ENCODE data around the gene LYRM7. TPM values are rescaled to one million over a fixed set of nuclear protein-coding genes. Genes with fewer than 3 reads are reported as not detected.

Gene LYRM7
- total and polyA plus RNA-seq, 2 experiments from 2014 or later, result 8.5 to 27.5 TPM

DNA sequence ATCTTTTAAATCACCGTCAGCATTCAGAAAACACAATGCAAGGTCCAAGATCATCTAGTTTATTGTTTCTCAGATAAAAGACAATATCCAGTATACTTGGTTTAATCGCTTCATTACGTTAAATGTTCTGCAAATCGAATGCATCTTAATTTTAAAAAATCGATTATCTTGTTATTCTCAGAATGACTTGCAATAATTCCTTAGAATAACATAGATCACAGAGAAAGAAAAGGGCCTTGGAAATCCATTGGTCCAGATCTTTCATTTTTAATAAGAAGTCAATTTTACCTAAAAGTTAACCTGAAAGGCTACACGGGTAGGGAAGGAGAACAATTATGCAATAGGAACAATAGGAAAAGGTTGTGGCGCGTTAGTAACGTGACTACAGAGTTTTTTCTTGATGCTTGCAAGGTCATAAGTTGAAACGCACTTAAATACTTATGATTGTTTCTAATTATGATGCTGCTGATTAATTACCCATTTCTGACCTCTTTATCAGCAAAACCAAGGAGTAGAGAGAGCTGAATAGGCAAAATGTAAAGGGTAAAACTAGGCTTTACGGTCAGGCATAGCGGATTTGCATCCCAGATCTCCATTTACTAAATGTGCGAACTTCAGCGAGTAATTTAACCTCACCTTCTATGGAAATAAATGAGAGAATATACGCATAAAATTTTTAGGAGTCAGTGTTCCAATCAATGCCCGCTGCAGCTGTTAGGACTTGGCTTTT, 769 bp upstream of the LYRM7 start:
- no peaks in the 10 kb centered on the region for H3K9me3 ChIP-seq (ENCODE audit: low read depth)
- H3K27ac ChIP-seq, result peak overlapping the region; percentile 38; the same call in 1 of the 2 replicates
- H3K27me3 ChIP-seq (replicated peaks; ENCODE audit: insufficient read depth), result no peaks in the 10 kb centered on the region
- no peaks in the 10 kb centered on the region for H3K9me2 ChIP-seq (ENCODE audit: insufficient read depth)
- DNase-seq, result peak; percentile 15
- in situ Hi-C loops (cut with MboI), result loop anchor here (10.0 kb wide), 1 partner anchor 215 kb away; no protein-coding TSS in a partner anchor
- peak overlapping the region; percentile 94 for H3K4me2 ChIP-seq (ENCODE audit: unreplicated experiment)
- no peaks in the 10 kb centered on the region for H3K36me3 ChIP-seq (ENCODE audit: low read depth)
- no peak for TF ChIP-seq EZH2phosphoT487 (IDR thresholded peaks at IDR 0.05; ENCODE audit: insufficient read depth, low read depth)
- no peak for TF ChIP-seq EZH2 (IDR thresholded peaks at IDR 0.05; ENCODE audit: insufficient read depth, poor library complexity, severe bottlenecking)
- peaks cover 4% of the 10 kb centered on the region; the same call in 1 of the 2 replicates for H3K4me1 ChIP-seq (ENCODE audit: insufficient read depth)
- H2AFZ ChIP-seq, result peak overlapping the region; percentile 99
- peaks cover 6% of the 10 kb centered on the region; the same call in 1 of the 2 replicates for H3F3A ChIP-seq (ENCODE audit: insufficient read depth)
- peaks cover 21% of the 10 kb centered on the region for H3K79me2 ChIP-seq (ENCODE audit: insufficient read depth)
- peak overlapping the region; percentile 85 for H3K9ac ChIP-seq
- WGBS, 2 experiments (ENCODE audit: low coverage in 1 of 2, low lambda C conversion rate in 2 of 2, missing lambda C conversion rate in 2 of 2), result 27 to 28% methylated on average over 16 of the region's 16 CpGs
- H3K4me3 ChIP-seq, result peak overlapping the region; percentile 93
- H4K20me1 ChIP-seq (ENCODE audit: insufficient read depth), result no peaks in the 10 kb centered on the region

DNA sequence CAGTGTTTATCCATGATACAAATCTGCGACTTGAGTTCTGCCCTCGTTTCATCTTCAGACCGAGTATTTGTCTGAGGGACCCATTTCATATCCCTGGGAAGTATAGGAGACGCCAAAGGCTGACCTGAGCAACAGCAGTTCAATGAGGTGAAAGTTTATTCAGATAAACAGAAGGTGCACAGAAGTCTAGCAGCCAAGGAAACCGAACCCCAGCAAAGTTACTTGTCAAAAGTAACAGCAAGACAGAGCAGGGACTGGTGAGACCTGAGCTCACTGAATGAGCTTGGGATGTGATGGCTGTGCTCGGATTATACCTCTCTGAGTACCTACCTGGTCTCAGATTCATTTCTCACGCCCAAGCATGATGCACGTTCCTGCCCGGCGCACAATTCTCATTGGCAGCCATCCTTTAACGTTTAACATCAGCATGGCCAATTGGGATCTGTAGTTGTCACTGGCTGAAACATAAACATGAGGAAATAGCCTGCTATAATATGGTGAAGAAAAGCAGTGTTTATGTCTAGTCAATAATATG, 599 bp downstream of the LYRM7 start:
- Histone ChIP-seq H3K9ac (peak overlapping the region; percentile 77), H3K9me3 (ENCODE audit: low read depth) (no peaks in the 10 kb centered on the region), H3K9me2 (ENCODE audit: insufficient read depth) (no peaks in the 10 kb centered on the region), H3K36me3 (ENCODE audit: low read depth) (no peaks in the 10 kb centered on the region), H3K79me2 (ENCODE audit: insufficient read depth) (peaks cover 21% of the 10 kb centered on the region), H3K4me1 (ENCODE audit: insufficient read depth) (peaks cover 4% of the 10 kb centered on the region; the same call in 1 of the 2 replicates), H3K4me3 (peak overlapping the region; percentile 93), H3K4me2 (ENCODE audit: unreplicated experiment) (peak overlapping the region; percentile 86), H3K27ac (peak overlapping the region; percentile 39), H3K27me3 (replicated peaks; ENCODE audit: insufficient read depth) (no peaks in the 10 kb centered on the region), H2AFZ (peak overlapping the region; percentile 99), H3F3A (ENCODE audit: insufficient read depth) (no peaks in the 10 kb centered on the region), H4K20me1 (ENCODE audit: insufficient read depth) (no peaks in the 10 kb centered on the region)
- 6 to 9% methylated on average over 11 of the region's 11 CpGs for WGBS, 2 experiments (ENCODE audit: low coverage in 1 of 2, low lambda C conversion rate in 2 of 2, missing lambda C conversion rate in 2 of 2)
- TF ChIP-seq EZH2 (IDR thresholded peaks at IDR 0.05; ENCODE audit: insufficient read depth, poor library complexity, severe bottlenecking), result no peak
- no peak for TF ChIP-seq EZH2phosphoT487 (IDR thresholded peaks at IDR 0.05; ENCODE audit: insufficient read depth, low read depth)
- in situ Hi-C loops (cut with MboI), result no loop called here
- peak; percentile 13 for DNase-seq

DNA sequence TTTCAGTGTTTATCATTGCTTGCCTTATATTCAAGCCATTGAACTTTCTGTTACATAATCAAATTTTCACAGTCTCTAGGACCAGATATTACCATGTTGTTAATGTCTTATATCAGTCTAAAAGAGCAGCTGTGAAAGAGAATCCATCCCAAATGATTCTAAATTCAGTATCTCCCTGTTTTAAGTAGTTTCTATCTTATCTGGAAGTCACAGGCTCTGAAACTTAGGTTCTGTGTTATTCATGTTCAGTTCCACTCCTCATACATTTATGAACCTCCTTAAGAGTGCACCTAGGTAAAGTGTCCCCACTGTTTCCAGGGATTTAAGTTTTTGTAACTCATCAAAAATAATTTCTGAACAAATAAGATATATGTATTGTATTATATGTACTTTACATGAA, 9.7 kb downstream of the LYRM7 start:
- H3K9me3 ChIP-seq (ENCODE audit: low read depth), result no peaks in the 10 kb centered on the region
- H3F3A ChIP-seq (ENCODE audit: insufficient read depth), result no peaks in the 10 kb centered on the region
- H3K4me2 ChIP-seq (ENCODE audit: unreplicated experiment), result no peak overlapping the region
- H3K9me2 ChIP-seq (ENCODE audit: insufficient read depth), result no peaks in the 10 kb centered on the region
- no peak for TF ChIP-seq EZH2 (IDR thresholded peaks at IDR 0.05; ENCODE audit: insufficient read depth, poor library complexity, severe bottlenecking)
- H2AFZ ChIP-seq, result no peak overlapping the region
- no peak overlapping the region for H3K27ac ChIP-seq
- no peak overlapping the region for H3K4me3 ChIP-seq
- no peaks in the 10 kb centered on the region for H3K36me3 ChIP-seq (ENCODE audit: low read depth)
- H3K79me2 ChIP-seq (ENCODE audit: insufficient read depth), result peaks cover 15% of the 10 kb centered on the region; the same call in 1 of the 2 replicates
- no peak overlapping the region for H3K9ac ChIP-seq
- H3K4me1 ChIP-seq (ENCODE audit: insufficient read depth), result no peaks in the 10 kb centered on the region
- no peaks in the 10 kb centered on the region for H3K27me3 ChIP-seq (replicated peaks; ENCODE audit: insufficient read depth)
- in situ Hi-C loops (cut with MboI), result no loop called here
- DNase-seq, result no peak
- no peaks in the 10 kb centered on the region for H4K20me1 ChIP-seq (ENCODE audit: insufficient read depth)

DNA sequence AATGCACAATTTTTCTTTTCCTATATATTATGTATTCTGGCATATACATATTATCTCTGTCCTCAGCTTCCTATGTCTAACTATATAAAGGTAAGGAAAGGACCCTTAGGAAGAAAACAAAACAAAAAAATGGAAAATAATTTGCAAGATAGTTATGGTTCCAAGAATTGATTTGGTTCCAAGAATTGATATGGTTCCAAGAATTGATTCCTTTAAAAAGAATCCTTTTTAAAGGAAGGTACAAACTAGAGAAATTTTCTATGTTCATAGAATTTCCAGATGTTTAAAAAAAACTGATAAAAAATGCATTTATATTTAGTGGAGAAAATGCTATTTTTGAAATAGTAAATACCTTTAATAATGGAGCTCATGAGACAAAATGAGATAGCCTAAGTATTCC, 12.1 kb downstream of the LYRM7 start:
- Histone ChIP-seq H3K9ac (no peak overlapping the region), H3K4me1 (ENCODE audit: insufficient read depth) (no peaks in the 10 kb centered on the region), H3K4me2 (ENCODE audit: unreplicated experiment) (no peak overlapping the region), H3K9me2 (ENCODE audit: insufficient read depth) (no peaks in the 10 kb centered on the region), H3K27ac (no peak overlapping the region), H2AFZ (no peak overlapping the region), H4K20me1 (ENCODE audit: insufficient read depth) (no peaks in the 10 kb centered on the region), H3K4me3 (no peak overlapping the region), H3F3A (ENCODE audit: insufficient read depth) (no peaks in the 10 kb centered on the region), H3K9me3 (ENCODE audit: low read depth) (no peaks in the 10 kb centered on the region), H3K36me3 (ENCODE audit: low read depth) (no peaks in the 10 kb centered on the region), H3K27me3 (replicated peaks; ENCODE audit: insufficient read depth) (no peaks in the 10 kb centered on the region), H3K79me2 (ENCODE audit: insufficient read depth) (0 out of 2 replicates have a peak, but pooled peaks cover 3% of the 10 kb centered on the region)
- no peak for TF ChIP-seq EZH2 (IDR thresholded peaks at IDR 0.05; ENCODE audit: insufficient read depth, poor library complexity, severe bottlenecking)
- no peak for TF ChIP-seq EZH2phosphoT487 (IDR thresholded peaks at IDR 0.05; ENCODE audit: insufficient read depth, low read depth)
- no peak for DNase-seq
- in situ Hi-C loops (cut with MboI), result no loop called here

Measured in GM23248 (cell line).